ENCODE results near the gene DYNLT1.

GRCh38 chr6:158627168-158627939 lies 17.2 kb downstream of the DYNLT1 start:
- TF ChIP-seq CTCF (conservative IDR thresholded peaks at IDR 0.05; ENCODE audit: low read length) = no peak
- no peak for TF ChIP-seq EZH2phosphoT487 (IDR thresholded peaks at IDR 0.05; ENCODE audit: borderline replicate concordance)

Measured in Loucy (cell line).